MCF 10A (cell line): Measurements from ENCODE around the gene NPRL2. TPM values are rescaled to one million over a fixed set of nuclear protein-coding genes. Genes with fewer than 3 reads are reported as not detected.

Source experiments
- BruUV-seq: library from RNA; stranded (reverse); fragments of 400-500 nt; replicated peaks from 2 replicates; lab custom pipeline; 2021; lab: Mats Ljungman, UMichigan
- CTCF ChIA-PET: fragments of 300-600 bp; sonication (Branson Sonifier 250); formaldehyde crosslinking; extraction: SDS; loops from one replicate; lab custom pipeline; 2021; ENCODE audit warnings: antibody characterized with exemption, inconsistent platforms; lab: Yijun Ruan, JAX
- POLR2A ChIA-PET: fragments of 300-600, 350-650 bp; sonication (Branson Sonifier 250); formaldehyde crosslinking; extraction: SDS; loops from one replicate; lab custom pipeline; 2020; ENCODE audit warnings: antibody characterized with exemption, inconsistent platforms; lab: Yijun Ruan, JAX
- DNase-seq: peaks from one replicate; pipeline ENCODE4 v3.0.0-alpha.2; 2018; ENCODE audit not compliant: unreplicated experiment
- H3K27ac Mint-ChIP-seq: one replicate; pipeline ENCODE4 v1.8.0; 2022; ENCODE audit warnings: mild to moderate bottlenecking, low read depth, mixed read lengths; ENCODE audit not compliant: unreplicated experiment
- H3K27me3 Mint-ChIP-seq: one replicate; pipeline ENCODE4 v1.8.0; 2022; ENCODE audit warnings: mixed read lengths; ENCODE audit not compliant: insufficient read depth, unreplicated experiment
- H3K36me3 Mint-ChIP-seq: one replicate; pipeline ENCODE4 v1.8.0; 2022; ENCODE audit warnings: mild to moderate bottlenecking, moderate library complexity, mixed read lengths; ENCODE audit not compliant: insufficient read depth, unreplicated experiment
- H3K4me1 Mint-ChIP-seq: one replicate; pipeline ENCODE4 v1.8.0; 2022; ENCODE audit warnings: mixed read lengths; ENCODE audit not compliant: insufficient read depth, unreplicated experiment
- H3K4me3 Mint-ChIP-seq: one replicate; pipeline ENCODE4 v1.8.0; 2022; ENCODE audit warnings: mild to moderate bottlenecking, moderate library complexity, mixed read lengths; ENCODE audit not compliant: unreplicated experiment
- H3K9me3 Mint-ChIP-seq: one replicate; pipeline ENCODE4 v1.8.0; 2022; ENCODE audit warnings: mixed read lengths; ENCODE audit not compliant: unreplicated experiment
- intact Hi-C: fragments of 100-400 bp; cut with micrococcal nuclease; formaldehyde crosslinking; loops from 2 replicates; pipeline ENCODE4 v1.14.1; 2022
- total RNA-seq: library from RNA; stranded (reverse); gene quantifications from 2 replicates; pipeline ENCODE4 v1.2.3, GENCODE V29; 2022
- TF ChIP-seq, protein P1 (sequence below): fragments of 200-600 bp; IDR thresholded peaks from one replicate; pipeline ENCODE4 v1.8.0; 2022; ENCODE audit warnings: antibody characterized with exemption, mild to moderate bottlenecking; ENCODE audit not compliant: unreplicated experiment

The NPRL2 gene
- total RNA-seq, 1 experiment from 2014 or later = 21.1 TPM

- CTCF ChIA-PET = no interaction called here
- H3K27ac Mint-ChIP-seq = no peak overlapping the region
- no peaks in the 10 kb centered on the region for H3K9me3 Mint-ChIP-seq
- DNase-seq = no peak
- POLR2A ChIA-PET = no interaction called here
- peaks cover 6% of the 10 kb centered on the region for H3K4me1 Mint-ChIP-seq
- no TSS peak for BruUV-seq
- H3K4me3 Mint-ChIP-seq = no peak overlapping the region
- no peaks in the 10 kb centered on the region for H3K36me3 Mint-ChIP-seq
- intact Hi-C loops = no loop called here
- TF ChIP-seq, protein P1, sequence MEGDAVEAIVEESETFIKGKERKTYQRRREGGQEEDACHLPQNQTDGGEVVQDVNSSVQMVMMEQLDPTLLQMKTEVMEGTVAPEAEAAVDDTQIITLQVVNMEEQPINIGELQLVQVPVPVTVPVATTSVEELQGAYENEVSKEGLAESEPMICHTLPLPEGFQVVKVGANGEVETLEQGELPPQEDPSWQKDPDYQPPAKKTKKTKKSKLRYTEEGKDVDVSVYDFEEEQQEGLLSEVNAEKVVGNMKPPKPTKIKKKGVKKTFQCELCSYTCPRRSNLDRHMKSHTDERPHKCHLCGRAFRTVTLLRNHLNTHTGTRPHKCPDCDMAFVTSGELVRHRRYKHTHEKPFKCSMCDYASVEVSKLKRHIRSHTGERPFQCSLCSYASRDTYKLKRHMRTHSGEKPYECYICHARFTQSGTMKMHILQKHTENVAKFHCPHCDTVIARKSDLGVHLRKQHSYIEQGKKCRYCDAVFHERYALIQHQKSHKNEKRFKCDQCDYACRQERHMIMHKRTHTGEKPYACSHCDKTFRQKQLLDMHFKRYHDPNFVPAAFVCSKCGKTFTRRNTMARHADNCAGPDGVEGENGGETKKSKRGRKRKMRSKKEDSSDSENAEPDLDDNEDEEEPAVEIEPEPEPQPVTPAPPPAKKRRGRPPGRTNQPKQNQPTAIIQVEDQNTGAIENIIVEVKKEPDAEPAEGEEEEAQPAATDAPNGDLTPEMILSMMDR = no peak
- H3K27me3 Mint-ChIP-seq = peaks cover 33% of the 10 kb centered on the region
These were observed 22.8 kb upstream of the NPRL2 start for GRCh38 chr3:50373146-50374051.

- Mint-ChIP-seq H3K4me1 (peaks cover 6% of the 10 kb centered on the region), H3K4me3 (no peak overlapping the region), H3K27ac (no peak overlapping the region), H3K9me3 (no peaks in the 10 kb centered on the region), H3K36me3 (no peaks in the 10 kb centered on the region), H3K27me3 (peaks cover 33% of the 10 kb centered on the region)
- DNase-seq = no peak
- ChIA-PET POLR2A (no interaction called here), CTCF (no interaction called here)
- intact Hi-C loops = no loop called here
- no TSS peak for BruUV-seq
- TF ChIP-seq, protein P1 = no peak
These were observed 21.8 kb upstream of the NPRL2 start for GRCh38 chr3:50372349-50372748.

DNA sequence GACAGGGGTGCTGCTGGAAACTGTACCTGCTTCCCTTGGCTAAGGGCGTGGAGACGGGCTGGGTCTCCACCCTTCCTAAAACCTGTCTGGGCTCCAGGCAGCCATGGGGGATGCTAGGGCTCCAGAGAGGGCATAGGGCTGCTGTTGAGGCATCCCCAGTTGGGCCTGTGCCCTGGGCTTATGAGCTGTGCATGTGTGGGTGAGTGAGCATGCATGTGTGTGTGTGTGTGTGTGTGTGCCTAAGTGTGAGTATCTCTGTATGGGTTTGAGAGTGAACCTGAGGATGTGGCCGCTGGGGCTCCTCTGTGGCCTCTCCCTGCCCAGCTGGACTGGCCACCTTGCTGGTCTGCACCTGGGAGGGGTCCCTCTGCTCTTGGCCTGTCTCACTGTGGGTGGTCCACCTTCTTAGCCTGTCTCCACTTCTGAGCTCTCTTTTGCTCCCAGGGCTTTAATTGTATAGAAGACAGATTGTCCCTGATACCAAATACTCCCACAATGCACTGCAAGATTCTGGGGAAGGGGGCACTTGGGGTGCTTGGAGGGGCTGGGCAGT is 20.6 kb upstream of the NPRL2 start:
- peaks cover 6% of the 10 kb centered on the region for H3K4me1 Mint-ChIP-seq
- no peak overlapping the region for H3K4me3 Mint-ChIP-seq
- DNase-seq = no peak
- no TSS peak for BruUV-seq
- H3K9me3 Mint-ChIP-seq = no peaks in the 10 kb centered on the region
- ChIA-PET CTCF (interaction anchor here (0.5 to 2.9 kb wide), 10 partner anchors 22 to 1098 kb away, joined by 3 to 15 read pairs (median 3); no protein-coding TSS in a partner anchor), POLR2A (interaction anchor here (0.6 to 0.9 kb wide), 2 partner anchors 103 to 179 kb away, joined by 3 to 4 read pairs; no protein-coding TSS in a partner anchor)
- no peaks in the 10 kb centered on the region for H3K36me3 Mint-ChIP-seq
- H3K27ac Mint-ChIP-seq = no peak overlapping the region
- TF ChIP-seq, protein P1 = no peak
- H3K27me3 Mint-ChIP-seq = peaks cover 33% of the 10 kb centered on the region
- intact Hi-C loops = no loop called here

GRCh38 chr3:50370594-50370993 is 20.0 kb upstream of the NPRL2 start:
- Mint-ChIP-seq H3K27me3 (peaks cover 33% of the 10 kb centered on the region), H3K4me3 (no peak overlapping the region), H3K9me3 (no peaks in the 10 kb centered on the region), H3K27ac (no peak overlapping the region), H3K4me1 (peaks cover 6% of the 10 kb centered on the region), H3K36me3 (no peaks in the 10 kb centered on the region)
- peak; percentile 50 for DNase-seq
- CTCF ChIA-PET = interaction anchor here (0.5 to 2.9 kb wide), 9 partner anchors 21 to 179 kb away, joined by 3 to 15 read pairs (median 3); no protein-coding TSS in a partner anchor
- POLR2A ChIA-PET = interaction anchor here (0.9 kb wide), 1 partner anchor 104 kb away, joined by 4 read pairs; no protein-coding TSS in a partner anchor
- intact Hi-C loops = loop anchor here (1.0 kb wide), 1 partner anchor 172 kb away; no protein-coding TSS in a partner anchor
- BruUV-seq = no TSS peak
- TF ChIP-seq, protein P1 = no peak
